Type B pancreatic cell (in vitro differentiated cells): ENCODE data around the gene PGAM4. TPM values are rescaled to one million over a fixed set of nuclear protein-coding genes. Genes with fewer than 3 reads are reported as not detected.

Experiments used
- DNase-seq: peaks from one replicate; pipeline ENCODE4 v3.0.0; 2021; ENCODE audit warnings: mixed read lengths; ENCODE audit not compliant: unreplicated experiment; ENCODE audit errors: extremely low spot score
- H3K27ac Mint-ChIP-seq: 2 replicates; pipeline ENCODE4 v1.8.0; 2021; ENCODE audit warnings: mild to moderate bottlenecking, mixed read lengths
- H3K27me3 Mint-ChIP-seq: 2 replicates; pipeline ENCODE4 v1.8.0; 2021; ENCODE audit warnings: mixed read lengths
- H3K36me3 Mint-ChIP-seq: 2 replicates; pipeline ENCODE4 v1.8.0; 2021; ENCODE audit warnings: mixed read lengths
- H3K4me1 Mint-ChIP-seq: one replicate; pipeline ENCODE4 v1.8.0; 2021; ENCODE audit warnings: mixed read lengths; ENCODE audit not compliant: unreplicated experiment
- H3K4me3 Mint-ChIP-seq: 2 replicates; pipeline ENCODE4 v1.8.0; 2021; ENCODE audit warnings: mild to moderate bottlenecking, mixed read lengths
- H3K9me3 Mint-ChIP-seq: 2 replicates; pipeline ENCODE4 v1.8.0; 2021; ENCODE audit warnings: mixed read lengths
- total RNA-seq: library from RNA; stranded (reverse); gene quantifications from 2 replicates; pipeline ENCODE4 v1.2.1, GENCODE V29; 2021; ENCODE audit warnings: low replicate concordance
- TF ChIP-seq, protein P1 (sequence below): fragments of 200-600 bp; sonication (generic); conservative IDR thresholded peaks from 2 replicates; pipeline ENCODE4 v1.5.0; 2021; ENCODE audit warnings: antibody characterized with exemption, mild to moderate bottlenecking

PGAM4 gene
- total RNA-seq, 1 donor from 2014 or later: not detected

DNA sequence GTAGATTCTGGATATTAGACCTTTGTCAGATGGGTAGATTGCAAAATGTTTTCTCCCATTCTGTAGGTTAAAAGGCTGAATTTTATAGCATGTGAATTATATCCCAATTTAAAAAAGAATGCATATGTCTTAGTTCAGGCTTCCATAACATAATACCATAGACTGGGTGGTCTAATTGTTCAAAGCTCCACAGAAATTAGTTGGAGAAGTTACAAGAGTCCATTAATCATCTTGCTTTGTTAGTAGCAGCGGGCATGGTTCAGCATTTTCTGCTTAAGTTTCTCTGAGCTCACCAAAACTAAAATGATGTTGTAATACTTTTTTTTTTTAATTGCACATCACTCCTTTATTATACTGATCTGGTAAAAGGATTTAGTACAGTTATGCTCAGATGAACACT, 1.8 kb downstream of the PGAM4 start:
- no peaks in the 10 kb centered on the region for H3K4me1 Mint-ChIP-seq
- H3K4me3 Mint-ChIP-seq: no peak overlapping the region
- no peaks in the 10 kb centered on the region for H3K27me3 Mint-ChIP-seq
- H3K36me3 Mint-ChIP-seq: no peaks in the 10 kb centered on the region
- H3K27ac Mint-ChIP-seq: no peak overlapping the region
- peaks cover 5% of the 10 kb centered on the region for H3K9me3 Mint-ChIP-seq
- no peak for DNase-seq
- TF ChIP-seq, protein P1, sequence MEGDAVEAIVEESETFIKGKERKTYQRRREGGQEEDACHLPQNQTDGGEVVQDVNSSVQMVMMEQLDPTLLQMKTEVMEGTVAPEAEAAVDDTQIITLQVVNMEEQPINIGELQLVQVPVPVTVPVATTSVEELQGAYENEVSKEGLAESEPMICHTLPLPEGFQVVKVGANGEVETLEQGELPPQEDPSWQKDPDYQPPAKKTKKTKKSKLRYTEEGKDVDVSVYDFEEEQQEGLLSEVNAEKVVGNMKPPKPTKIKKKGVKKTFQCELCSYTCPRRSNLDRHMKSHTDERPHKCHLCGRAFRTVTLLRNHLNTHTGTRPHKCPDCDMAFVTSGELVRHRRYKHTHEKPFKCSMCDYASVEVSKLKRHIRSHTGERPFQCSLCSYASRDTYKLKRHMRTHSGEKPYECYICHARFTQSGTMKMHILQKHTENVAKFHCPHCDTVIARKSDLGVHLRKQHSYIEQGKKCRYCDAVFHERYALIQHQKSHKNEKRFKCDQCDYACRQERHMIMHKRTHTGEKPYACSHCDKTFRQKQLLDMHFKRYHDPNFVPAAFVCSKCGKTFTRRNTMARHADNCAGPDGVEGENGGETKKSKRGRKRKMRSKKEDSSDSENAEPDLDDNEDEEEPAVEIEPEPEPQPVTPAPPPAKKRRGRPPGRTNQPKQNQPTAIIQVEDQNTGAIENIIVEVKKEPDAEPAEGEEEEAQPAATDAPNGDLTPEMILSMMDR: no peak

DNA sequence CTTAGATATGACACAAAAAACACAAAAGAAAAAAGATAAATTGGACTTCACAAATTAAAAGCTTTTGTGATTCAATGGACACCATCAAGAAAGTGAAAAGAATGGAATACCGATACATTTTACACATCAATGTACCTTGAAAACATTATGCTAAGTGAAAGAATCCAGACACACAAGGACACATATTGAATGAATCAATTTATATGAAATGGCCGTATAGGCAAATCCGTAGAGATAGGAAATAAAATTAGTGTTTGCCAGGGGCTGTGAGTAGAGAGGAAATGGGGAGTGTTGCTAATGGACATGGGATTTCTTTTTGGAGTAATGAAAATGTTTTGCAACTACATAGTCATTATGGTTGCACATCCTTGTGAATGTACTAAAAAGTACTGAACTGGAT, 3.1 kb downstream of the PGAM4 start:
- no peak overlapping the region for H3K4me3 Mint-ChIP-seq
- no peaks in the 10 kb centered on the region for H3K4me1 Mint-ChIP-seq
- TF ChIP-seq, protein P1: no peak
- H3K36me3 Mint-ChIP-seq: no peaks in the 10 kb centered on the region
- H3K27me3 Mint-ChIP-seq: no peaks in the 10 kb centered on the region
- H3K27ac Mint-ChIP-seq: no peak overlapping the region
- H3K9me3 Mint-ChIP-seq: peaks cover 5% of the 10 kb centered on the region
- no peak for DNase-seq

DNA sequence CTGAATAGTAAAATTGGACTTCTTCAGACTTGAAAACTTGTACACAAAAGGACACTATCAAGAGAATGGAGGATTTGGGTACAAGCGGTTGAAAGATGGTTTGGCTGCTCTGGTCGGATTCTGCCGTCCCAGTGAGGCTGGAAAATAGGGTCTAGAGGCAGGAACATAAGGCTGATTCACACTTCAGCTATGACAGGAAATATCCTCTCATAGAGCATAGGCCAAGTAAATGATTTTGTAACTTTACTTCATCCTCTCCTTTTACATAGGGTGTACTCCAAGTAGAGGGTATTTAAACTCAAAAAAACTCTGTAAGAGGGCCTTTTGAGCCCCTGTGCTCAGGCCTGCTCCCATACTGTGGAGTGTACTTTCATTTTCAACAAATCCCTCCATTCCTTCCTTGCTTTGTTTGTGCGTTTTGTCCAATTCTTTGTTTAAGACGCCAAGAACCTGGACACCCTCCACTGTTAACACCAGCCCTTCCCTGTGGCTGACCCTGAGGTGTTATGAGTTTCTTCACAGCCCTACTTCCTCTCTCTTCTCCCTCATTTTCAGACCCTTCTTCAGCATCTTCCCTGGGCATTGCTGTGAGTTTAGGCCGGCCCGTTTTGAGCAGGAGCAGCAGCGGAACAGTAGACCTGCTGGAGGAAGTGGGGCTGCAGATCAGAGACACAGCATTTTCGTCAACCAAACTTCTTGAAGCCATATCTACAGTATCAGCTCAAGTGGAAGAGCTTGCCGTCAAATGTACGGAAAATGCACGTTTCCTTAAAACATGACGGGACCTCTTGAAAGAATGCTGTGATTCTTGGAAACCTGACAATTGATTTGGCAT, 7.2 kb downstream of the PGAM4 start:
- H3K36me3 Mint-ChIP-seq: no peaks in the 10 kb centered on the region
- no peaks in the 10 kb centered on the region for H3K4me1 Mint-ChIP-seq
- no peak overlapping the region for H3K4me3 Mint-ChIP-seq
- DNase-seq: no peak
- H3K27ac Mint-ChIP-seq: no peak overlapping the region
- no peaks in the 10 kb centered on the region for H3K27me3 Mint-ChIP-seq
- TF ChIP-seq, protein P1: no peak
- peaks cover 5% of the 10 kb centered on the region for H3K9me3 Mint-ChIP-seq

DNA sequence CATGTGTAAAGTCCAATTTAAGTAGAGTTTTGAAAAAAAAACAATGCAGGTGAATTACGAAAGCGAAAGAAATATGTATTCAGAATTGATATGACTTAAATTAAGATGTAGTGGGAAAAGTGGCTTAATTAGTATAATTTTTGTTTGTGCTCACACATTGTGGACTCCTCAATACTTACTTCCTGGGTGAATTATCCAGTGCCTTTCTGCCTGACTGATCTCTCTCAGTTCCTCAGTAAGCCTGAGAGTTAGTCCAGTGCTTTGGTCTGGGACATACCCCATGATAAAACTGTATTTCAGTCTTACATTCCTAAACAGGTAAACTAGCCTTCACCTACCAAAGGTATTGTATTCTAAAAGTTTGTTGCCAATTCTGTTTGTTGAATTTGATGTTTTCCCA, 8.4 kb downstream of the PGAM4 start:
- Mint-ChIP-seq H3K9me3 (peaks cover 2% of the 10 kb centered on the region), H3K4me3 (no peak overlapping the region), H3K27me3 (no peaks in the 10 kb centered on the region), H3K27ac (no peak overlapping the region), H3K36me3 (no peaks in the 10 kb centered on the region), H3K4me1 (no peaks in the 10 kb centered on the region)
- TF ChIP-seq, protein P1: no peak
- no peak for DNase-seq

DNA sequence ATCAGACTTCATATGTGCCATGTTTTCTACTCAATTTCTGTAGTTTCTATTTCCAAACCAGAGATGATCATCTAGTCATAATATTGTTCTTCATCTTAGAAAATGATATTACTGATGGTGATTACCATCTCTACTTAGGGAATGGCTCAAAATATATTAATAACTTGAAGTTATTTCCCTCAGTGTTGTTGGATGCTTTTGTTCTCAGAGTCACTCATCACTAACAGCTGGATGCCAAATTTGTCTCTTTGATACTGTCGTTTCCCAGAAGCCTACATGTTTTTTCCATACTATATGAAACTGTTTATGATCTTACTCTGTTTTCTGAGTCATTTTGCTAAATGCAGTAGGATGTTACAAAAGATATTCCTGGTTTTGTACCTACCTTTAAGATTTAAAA, 8.9 kb downstream of the PGAM4 start:
- H3K4me1 Mint-ChIP-seq: no peaks in the 10 kb centered on the region
- no peak for DNase-seq
- no peaks in the 10 kb centered on the region for H3K9me3 Mint-ChIP-seq
- H3K4me3 Mint-ChIP-seq: no peak overlapping the region
- TF ChIP-seq, protein P1: no peak
- no peaks in the 10 kb centered on the region for H3K36me3 Mint-ChIP-seq
- H3K27me3 Mint-ChIP-seq: no peaks in the 10 kb centered on the region
- no peak overlapping the region for H3K27ac Mint-ChIP-seq
